SK-N-SH (cell line): ENCODE measurements around the gene CBLB. TPM values are rescaled to one million over a fixed set of nuclear protein-coding genes. Genes with fewer than 3 reads are reported as not detected.

ENCODE experiments used
- CTCF ChIA-PET: fragments of 300-600, 350-600 bp; formaldehyde crosslinking; extraction: SDS; loops from one replicate; lab custom pipeline; 2021; lab: Yijun Ruan, JAX
- POLR2A ChIA-PET: fragments of 350-600 bp; sonication (Branson Sonifier 250); formaldehyde crosslinking; extraction: SDS; loops from one replicate; lab custom pipeline; 2020; ENCODE audit warnings: antibody characterized with exemption, inconsistent platforms; lab: Yijun Ruan, JAX
- DNase-seq: peaks from one replicate; pipeline ENCODE4 v3.0.0; 2012
- H2AFZ ChIP-seq: fragments of 200-600 bp; sonication (generic); 2 replicates; pipeline ENCODE4 v1.8.1; 2016; ENCODE audit warnings: antibody characterized with exemption, mild to moderate bottlenecking, low read depth
- H3F3A ChIP-seq: fragments of 200-600 bp; sonication (generic); replicated peaks from 2 replicates; pipeline ENCODE3; 2016; ENCODE audit warnings: antibody characterized with exemption, mild to moderate bottlenecking; ENCODE audit not compliant: insufficient read depth
- H3K27ac ChIP-seq, 2 experiments: fragments of 200-500 bp in 1 of 2; fragments of 200-600 bp in 1 of 2; sonication (Bioruptor generic) in 1 of 2; sonication (generic), shearing (Covaris generic) in 1 of 2; 2 replicates each; pipeline versions ENCODE4 v1.5.1 to v1.6.1; 2014 to 2016; ENCODE audit warnings: low read depth in 2 of 2, inconsistent platforms in 1 of 2, low read length in 1 of 2, mild to moderate bottlenecking in 1 of 2, mixed read lengths in 1 of 2
- H3K27me3 ChIP-seq: fragments of 200-600 bp; sonication (generic), shearing (Covaris generic); 2 replicates; pipeline ENCODE4 v1.6.1; 2016; ENCODE audit warnings: mixed run types; ENCODE audit not compliant: insufficient read depth
- H3K36me3 ChIP-seq, 2 experiments: fragments of 200-500 bp in 1 of 2; fragments of 200-600 bp in 1 of 2; sonication (Bioruptor generic) in 1 of 2; sonication (generic) in 1 of 2; replicated peaks in 1 of 2; 2 replicates each; pipeline versions ENCODE3 to v1.5.1; 2014 to 2016; ENCODE audit warnings: low read length in 1 of 2, mild to moderate bottlenecking in 1 of 2; ENCODE audit not compliant: insufficient read depth in 2 of 2, control insufficient read depth in 1 of 2
- H3K4me1 ChIP-seq, 2 experiments: fragments of 200-500 bp in 1 of 2; fragments of 200-600 bp in 1 of 2; sonication (Bioruptor generic) in 1 of 2; sonication (generic), shearing (Covaris generic) in 1 of 2; 2 replicates each; pipeline versions ENCODE4 v1.5.1 to v1.6.1; 2014 to 2016; ENCODE audit warnings: low read depth in 1 of 2, low read length in 1 of 2, mixed run types in 1 of 2; ENCODE audit not compliant: insufficient read depth in 2 of 2, control insufficient read depth in 1 of 2
- H3K4me2 ChIP-seq: fragments of 200-600 bp; sonication (generic), shearing (Covaris generic); 2 replicates; pipeline ENCODE4 v1.6.1; 2017; ENCODE audit warnings: mixed run types
- H3K4me3 ChIP-seq, 2 experiments: fragments of 200-500 bp in 1 of 2; fragments of 200-600 bp in 1 of 2; sonication (Bioruptor generic) in 1 of 2; sonication (generic), shearing (Covaris generic) in 1 of 2; 2 replicates each; pipeline versions ENCODE4 v1.5.1 to v1.8.1; 2014 to 2016; ENCODE audit warnings: low read depth in 2 of 2, inconsistent platforms in 1 of 2, low read length in 1 of 2, mild to moderate bottlenecking in 1 of 2, mixed read lengths in 1 of 2, moderate library complexity in 1 of 2
- H3K79me2 ChIP-seq: fragments of 200-600 bp; sonication (generic); 2 replicates; pipeline ENCODE4 v1.8.1; 2017; ENCODE audit warnings: mild to moderate bottlenecking; ENCODE audit not compliant: insufficient read depth
- H3K9ac ChIP-seq: fragments of 200-600 bp; sonication (generic); 2 replicates; pipeline ENCODE4 v1.6.1; 2017; ENCODE audit warnings: mixed run types
- H3K9me2 ChIP-seq: fragments of 200-600 bp; sonication (generic); 2 replicates; pipeline ENCODE4 v1.6.1; 2017; ENCODE audit warnings: mixed run types
- H3K9me3 ChIP-seq: fragments of 200-600 bp; sonication (generic); 2 replicates; pipeline ENCODE4 v1.6.1; 2017; ENCODE audit warnings: mixed run types, mild to moderate bottlenecking, moderate library complexity
- H4K20me1 ChIP-seq: fragments of 200-600 bp; sonication (generic); 2 replicates; pipeline ENCODE4 v1.6.1; 2017; ENCODE audit warnings: mild to moderate bottlenecking, mixed run types; ENCODE audit not compliant: insufficient read depth
- CHD2 ChIP-seq: fragments of 150-350 bp; IDR thresholded peaks from 2 replicates; pipeline ENCODE4 v1.6.1; 2018; ENCODE audit warnings: low read length; ENCODE audit not compliant: partially characterized antibody
- ELF1 ChIP-seq: IDR thresholded peaks from 2 replicates; pipeline ENCODE4 v1.4.0; 2012
- EZH2phosphoT487 ChIP-seq: fragments of 200-600 bp; sonication (generic); IDR thresholded peaks from 2 replicates; pipeline ENCODE4 v1.6.1; 2017; ENCODE audit warnings: low read depth, mixed run types, mild to moderate bottlenecking, antibody characterized with exemption, moderate library complexity, borderline replicate concordance
- FOSL2 ChIP-seq: IDR thresholded peaks from 2 replicates; pipeline ENCODE4 v1.4.0; 2012; ENCODE audit warnings: low read depth, mild to moderate bottlenecking, moderate library complexity, borderline replicate concordance
- IRF3 ChIP-seq: fragments of 150-350 bp; IDR thresholded peaks from 2 replicates; pipeline ENCODE4 v1.6.1; 2016; ENCODE audit warnings: mild to moderate bottlenecking, low read depth, low read length
- MAX ChIP-seq: IDR thresholded peaks from 2 replicates; pipeline ENCODE4 v1.4.0; 2012; ENCODE audit warnings: low read depth
- NFIC ChIP-seq: IDR thresholded peaks from 2 replicates; pipeline ENCODE4 v1.4.0; 2012; ENCODE audit warnings: borderline replicate concordance
- PBX3 ChIP-seq: IDR thresholded peaks from 2 replicates; pipeline ENCODE4; 2012
- POLR2AphosphoS5 ChIP-seq: IDR thresholded peaks from 2 replicates; pipeline ENCODE4 v1.6.1; 2012; ENCODE audit warnings: low read depth, low read length
- RCOR1 ChIP-seq: fragments of 150-350 bp; IDR thresholded peaks from 2 replicates; pipeline ENCODE4 v1.6.1; 2017; ENCODE audit warnings: antibody characterized with exemption, low read length
- RFX5 ChIP-seq: IDR thresholded peaks from 2 replicates; pipeline ENCODE4 v1.6.1; 2012; ENCODE audit warnings: mild to moderate bottlenecking, improper control_type of control experiment, low read length
- SIN3A ChIP-seq: IDR thresholded peaks from 2 replicates; pipeline ENCODE4 v1.6.1; 2012; ENCODE audit warnings: low read depth, mild to moderate bottlenecking, low read length, moderate library complexity, borderline replicate concordance
- SMC3 ChIP-seq: IDR thresholded peaks from 2 replicates; pipeline ENCODE4 v1.6.1; 2012; ENCODE audit warnings: low read depth, low read length, improper control_type of control experiment
- TCF12 ChIP-seq: IDR thresholded peaks from 2 replicates; pipeline ENCODE4 v1.4.0; 2012
- USF1 ChIP-seq: IDR thresholded peaks from 2 replicates; pipeline ENCODE4 v1.4.0; 2012; ENCODE audit warnings: low read depth, borderline replicate concordance
- YY1 ChIP-seq: IDR thresholded peaks from 2 replicates; pipeline ENCODE4 v1.4.0; 2012; ENCODE audit warnings: low read depth, mild to moderate bottlenecking
- ZBTB33 ChIP-seq: IDR thresholded peaks from 2 replicates; pipeline ENCODE4 v1.4.0; 2012; ENCODE audit warnings: low read depth, borderline replicate concordance
- polyA plus RNA-seq, 3 experiments: library from polyadenylated mRNA; depleted of rRNA; stranded (reverse); fragments of >200 nt; gene quantifications; 2 replicates each; pipeline ENCODE4 v1.2.3, GENCODE V29; 2012

The CBLB gene
- polyA plus RNA-seq, 1 of the 3 experiments (the other 2 are of a cell fraction): 4.4 TPM

- no peak overlapping the region for H3K9ac ChIP-seq
- H3K4me1 ChIP-seq: no peaks in the 10 kb centered on the region; a peak in 1 of 4 replicates
- no peaks in the 10 kb centered on the region for H3K9me2 ChIP-seq
- no peaks in the 10 kb centered on the region for H3K27me3 ChIP-seq
- DNase-seq: no peak
- ChIA-PET POLR2A (no interaction called here), CTCF (interaction anchor here (0.6 kb wide), 1 partner anchor 1865 kb away, joined by 3 read pairs; no protein-coding TSS in a partner anchor)
- no peak overlapping the region for H3K4me3 ChIP-seq
- peaks cover 22% of the 10 kb centered on the region for H3F3A ChIP-seq
- H3K9me3 ChIP-seq: no peaks in the 10 kb centered on the region
- no peak for TF ChIP-seq CHD2
- no peak for TF ChIP-seq EZH2phosphoT487
- TF ChIP-seq ELF1: no peak
- no peak for TF ChIP-seq TCF12
- no peak for TF ChIP-seq NFIC
- no peak for TF ChIP-seq RFX5
- TF ChIP-seq POLR2AphosphoS5: no peak
- TF ChIP-seq SIN3A: no peak
- no peak for TF ChIP-seq FOSL2
- TF ChIP-seq IRF3: no peak
- no peak for TF ChIP-seq YY1
- TF ChIP-seq SMC3: no peak
- no peak for TF ChIP-seq PBX3
- no peak for TF ChIP-seq RCOR1
- TF ChIP-seq USF1: no peak
- no peak for TF ChIP-seq ZBTB33
- no peak for TF ChIP-seq MAX
- H4K20me1 ChIP-seq: no peaks in the 10 kb centered on the region
- H3K4me2 ChIP-seq: no peak overlapping the region
- H3K79me2 ChIP-seq: no peaks in the 10 kb centered on the region
- peaks cover 42 to 88% of the 10 kb centered on the region in 2 experiments for H3K36me3 ChIP-seq
- no peak overlapping the region for H3K27ac ChIP-seq
- H2AFZ ChIP-seq: no peak overlapping the region
Observed at GRCh38 chr3:105674437-105675065, 194.3 kb downstream of the CBLB start.
